ENCODE measurements around the gene NAGK. TPM values are rescaled to one million over a fixed set of nuclear protein-coding genes. Genes with fewer than 3 reads are reported as not detected.

Gene NAGK
- total and polyA plus RNA-seq, 12 donors: 40.4 to 99.8 (median 46.0) TPM

GRCh38 chr2:71071681-71072398 lies 3.4 kb downstream of the NAGK start:
- intact Hi-C loops (cut with DNase I): no loop called here
- Histone ChIP-seq H3K27me3 (no peaks in the 10 kb centered on the region), H3K4me1 (peaks cover 7 to 85% (median 35%) of the 10 kb centered on the region in 9 donors), H3K4me3 (peak overlapping the region in 1 of 10 donors; percentile 97), H3K27ac (peak overlapping the region in 5 of 10 donors; percentile 18 to 98 (median 27)), H3K36me3 (peaks cover 0 to 61% (median 42%) of the 10 kb centered on the region in 9 donors), H3K9me3 (no peaks in the 10 kb centered on the region)
- peak in 2 of 9 donors; percentile 11 to 23 for TF ChIP-seq CTCF (IDR thresholded peaks at IDR 0.05)
- ATAC-seq (no peak), DNase-seq (peak in 1 of 2 donors; percentile 24)
- WGBS, 2 donors: 69 to 79% methylated on average over 14 of the region's 14 CpGs

DNA sequence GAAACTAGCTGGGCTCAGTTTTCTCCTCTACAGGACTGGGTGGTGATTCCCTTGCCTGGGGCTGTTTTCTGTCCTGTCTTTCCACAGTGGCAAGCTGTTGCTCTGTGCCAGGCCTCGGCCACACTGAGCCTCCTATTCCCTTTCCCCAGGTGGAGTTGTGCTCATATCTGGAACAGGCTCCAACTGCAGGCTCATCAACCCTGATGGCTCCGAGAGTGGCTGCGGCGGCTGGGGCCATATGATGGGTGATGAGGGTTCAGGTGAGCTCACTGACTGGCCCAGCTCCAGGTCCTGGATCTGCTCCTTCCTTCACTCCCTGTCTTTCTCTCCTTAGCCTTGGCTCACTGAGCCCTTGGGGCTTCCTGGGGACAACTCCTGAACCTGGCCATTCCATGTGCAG lies 4.0 kb downstream of the NAGK start:
- TF ChIP-seq CTCF (IDR thresholded peaks at IDR 0.05): no peak
- DNase-seq (no peak), ATAC-seq (no peak)
- peak overlapping the region in 3 of 10 donors; percentile 27 to 98 (median 52) for H3K27ac ChIP-seq
- intact Hi-C loops (cut with DNase I): no loop called here
- H3K27me3 ChIP-seq: no peaks in the 10 kb centered on the region
- no peaks in the 10 kb centered on the region for H3K9me3 ChIP-seq
- peaks cover 0 to 67% (median 48%) of the 10 kb centered on the region in 9 donors for H3K36me3 ChIP-seq
- H3K4me1 ChIP-seq: peaks cover 7 to 84% (median 29%) of the 10 kb centered on the region in 9 donors
- peak overlapping the region in 1 of 10 donors; percentile 0 for H3K4me3 ChIP-seq
- 93 to 99% methylated on average over 4 of the region's 4 CpGs for WGBS, 2 donors

DNA sequence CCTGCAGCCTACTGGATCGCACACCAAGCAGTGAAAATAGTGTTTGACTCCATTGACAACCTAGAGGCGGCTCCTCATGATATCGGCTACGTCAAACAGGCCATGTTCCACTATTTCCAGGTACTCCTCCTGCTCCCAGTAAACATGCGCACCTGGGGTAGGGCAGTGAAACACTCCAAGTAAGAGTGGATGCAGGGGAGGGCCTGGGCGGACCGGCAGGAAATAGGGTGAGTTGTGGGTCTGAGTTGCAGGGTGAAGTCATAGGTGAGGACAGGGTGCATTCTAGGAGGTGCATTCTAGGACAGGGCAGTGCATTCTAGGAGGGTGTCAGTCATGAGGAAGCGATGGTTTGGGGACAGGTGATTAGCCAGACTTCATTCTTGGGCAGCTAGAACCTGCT lies 5.0 kb downstream of the NAGK start:
- no peak overlapping the region for H3K27ac ChIP-seq
- TF ChIP-seq CTCF (IDR thresholded peaks at IDR 0.05): no peak
- DNase-seq (no peak), ATAC-seq (no peak)
- H3K9me3 ChIP-seq: no peaks in the 10 kb centered on the region
- 90 to 98% methylated on average over 8 of the region's 8 CpGs for WGBS, 2 donors
- no peak overlapping the region for H3K4me3 ChIP-seq
- H3K27me3 ChIP-seq: no peaks in the 10 kb centered on the region
- peaks cover 7 to 81% (median 28%) of the 10 kb centered on the region in 9 donors for H3K4me1 ChIP-seq
- H3K36me3 ChIP-seq: peaks cover 0 to 77% (median 51%) of the 10 kb centered on the region in 9 donors
- intact Hi-C loops (cut with DNase I): no loop called here

GRCh38 chr2:71074893-71075395 lies 6.5 kb downstream of the NAGK start:
- TF ChIP-seq CTCF (IDR thresholded peaks at IDR 0.05): no peak
- Histone ChIP-seq H3K4me1 (peaks cover 0 to 71% (median 16%) of the 10 kb centered on the region in 9 donors), H3K27me3 (no peaks in the 10 kb centered on the region), H3K27ac (no peak overlapping the region), H3K36me3 (peaks cover 0 to 90% (median 51%) of the 10 kb centered on the region in 9 donors), H3K9me3 (no peaks in the 10 kb centered on the region), H3K4me3 (no peak overlapping the region)
- ATAC-seq (no peak), DNase-seq (no peak)
- intact Hi-C loops (cut with DNase I): no loop called here
- WGBS, 2 donors: 93 to 94% methylated on average over 2 of the region's 2 CpGs

Data from heart right ventricle (tissue), 16 donors.